ENCODE data around the gene CHRNA10. TPM values are rescaled to one million over a fixed set of nuclear protein-coding genes. Genes with fewer than 3 reads are reported as not detected.

Gene CHRNA10
- total and polyA plus RNA-seq, 11 donors: 0.30 to 0.80 (median 0.47) TPM; not detected in 1

GRCh38 chr11:3707176-3707575 lies 36.0 kb upstream of the CHRNA10 start:
- no peak for TF ChIP-seq POLR2A (IDR thresholded peaks at IDR 0.05)
- TF ChIP-seq, protein P1, sequence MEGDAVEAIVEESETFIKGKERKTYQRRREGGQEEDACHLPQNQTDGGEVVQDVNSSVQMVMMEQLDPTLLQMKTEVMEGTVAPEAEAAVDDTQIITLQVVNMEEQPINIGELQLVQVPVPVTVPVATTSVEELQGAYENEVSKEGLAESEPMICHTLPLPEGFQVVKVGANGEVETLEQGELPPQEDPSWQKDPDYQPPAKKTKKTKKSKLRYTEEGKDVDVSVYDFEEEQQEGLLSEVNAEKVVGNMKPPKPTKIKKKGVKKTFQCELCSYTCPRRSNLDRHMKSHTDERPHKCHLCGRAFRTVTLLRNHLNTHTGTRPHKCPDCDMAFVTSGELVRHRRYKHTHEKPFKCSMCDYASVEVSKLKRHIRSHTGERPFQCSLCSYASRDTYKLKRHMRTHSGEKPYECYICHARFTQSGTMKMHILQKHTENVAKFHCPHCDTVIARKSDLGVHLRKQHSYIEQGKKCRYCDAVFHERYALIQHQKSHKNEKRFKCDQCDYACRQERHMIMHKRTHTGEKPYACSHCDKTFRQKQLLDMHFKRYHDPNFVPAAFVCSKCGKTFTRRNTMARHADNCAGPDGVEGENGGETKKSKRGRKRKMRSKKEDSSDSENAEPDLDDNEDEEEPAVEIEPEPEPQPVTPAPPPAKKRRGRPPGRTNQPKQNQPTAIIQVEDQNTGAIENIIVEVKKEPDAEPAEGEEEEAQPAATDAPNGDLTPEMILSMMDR (IDR thresholded peaks at IDR 0.05): no peak
- intact Hi-C loops (cut with DNase I): no loop called here
- Histone ChIP-seq H3K27me3 (no peaks in the 10 kb centered on the region), H3K4me3 (no peak overlapping the region), H3K36me3 (peaks cover 4 to 96% (median 79%) of the 10 kb centered on the region in 9 donors), H3K9me3 (no peaks in the 10 kb centered on the region), H3K27ac (no peak overlapping the region), H3K4me1 (peaks cover 0 to 3% (median 0%) of the 10 kb centered on the region in 12 donors)
- DNase-seq: no peak
- ATAC-seq: no peak
- 90 to 99% (median 94%) methylated on average over 2 of the region's 2 CpGs for WGBS, 4 donors

DNA sequence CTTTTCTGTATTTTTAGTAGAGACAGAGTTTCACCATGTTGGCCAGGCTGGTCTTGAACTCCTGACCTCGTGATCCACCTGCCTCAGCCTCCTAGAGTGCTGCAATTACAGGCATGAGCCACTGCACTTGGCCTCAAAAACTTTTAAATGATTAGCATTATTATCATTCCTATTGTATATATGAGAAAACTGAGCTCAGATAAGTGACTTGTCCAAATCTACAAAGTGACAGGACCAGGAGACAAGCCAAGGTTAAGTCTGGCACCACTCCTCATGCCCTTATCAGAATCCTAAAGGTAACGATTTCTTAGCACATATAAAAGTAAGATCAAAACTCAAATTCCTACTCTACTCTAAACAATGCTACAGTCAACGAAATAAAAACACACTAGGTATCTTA lies 32.2 kb upstream of the CHRNA10 start:
- intact Hi-C loops (cut with DNase I): no loop called here
- peaks cover 3 to 99% (median 84%) of the 10 kb centered on the region in 9 donors for H3K36me3 ChIP-seq
- no peak overlapping the region for H3K4me3 ChIP-seq
- DNase-seq (no peak), ATAC-seq (no peak)
- WGBS, 4 donors: 79 to 84% (median 82%) methylated on average over 3 of the region's 3 CpGs
- no peaks in the 10 kb centered on the region for H3K27me3 ChIP-seq
- no peaks in the 10 kb centered on the region for H3K9me3 ChIP-seq
- peaks cover 0 to 6% (median 0%) of the 10 kb centered on the region in 12 donors for H3K4me1 ChIP-seq
- H3K27ac ChIP-seq: no peak overlapping the region
- TF ChIP-seq, protein P1 (IDR thresholded peaks at IDR 0.05): no peak
- TF ChIP-seq POLR2A (IDR thresholded peaks at IDR 0.05): no peak

DNA sequence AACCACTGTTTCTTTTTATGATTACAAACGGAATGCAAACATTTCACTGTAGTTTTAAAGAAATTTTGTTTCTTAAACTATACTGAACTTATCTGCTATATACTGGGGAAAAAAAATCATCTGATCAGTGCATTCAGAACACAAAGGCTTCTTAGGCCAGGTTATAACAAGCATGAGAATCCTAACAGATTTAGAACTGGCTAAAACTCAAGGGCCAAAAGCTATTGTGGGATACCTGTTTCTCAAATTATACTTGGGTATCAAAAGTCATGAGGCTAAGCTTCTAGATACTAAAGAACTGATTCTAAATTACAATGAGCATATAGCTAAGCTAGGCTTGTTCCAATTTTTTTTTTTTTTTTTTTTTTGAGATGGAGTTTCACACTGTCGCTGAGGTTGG lies 29.7 kb upstream of the CHRNA10 start:
- H3K27ac ChIP-seq: no peak overlapping the region
- intact Hi-C loops (cut with DNase I): no loop called here
- DNase-seq: no peak
- peaks cover 0 to 6% (median 0%) of the 10 kb centered on the region in 12 donors for H3K4me1 ChIP-seq
- 80 to 94% (median 89%) methylated on average over 2 of the region's 2 CpGs for WGBS, 4 donors
- TF ChIP-seq, protein P1 (IDR thresholded peaks at IDR 0.05): no peak
- no peak for TF ChIP-seq POLR2A (IDR thresholded peaks at IDR 0.05)
- H3K36me3 ChIP-seq: peaks cover 3 to 99% (median 96%) of the 10 kb centered on the region in 9 donors
- ATAC-seq: no peak
- no peaks in the 10 kb centered on the region for H3K9me3 ChIP-seq
- H3K27me3 ChIP-seq: no peaks in the 10 kb centered on the region
- H3K4me3 ChIP-seq: no peak overlapping the region

GRCh38 chr11:3700410-3700809 lies 29.2 kb upstream of the CHRNA10 start:
- ATAC-seq (no peak), DNase-seq (no peak)
- H3K4me3 ChIP-seq: no peak overlapping the region
- intact Hi-C loops (cut with DNase I): no loop called here
- no peaks in the 10 kb centered on the region for H3K27me3 ChIP-seq
- H3K4me1 ChIP-seq: peaks cover 0 to 6% (median 0%) of the 10 kb centered on the region in 12 donors
- no peaks in the 10 kb centered on the region for H3K9me3 ChIP-seq
- peaks cover 3 to 99% (median 96%) of the 10 kb centered on the region in 9 donors for H3K36me3 ChIP-seq
- TF ChIP-seq POLR2A (IDR thresholded peaks at IDR 0.05): no peak
- TF ChIP-seq, protein P1 (IDR thresholded peaks at IDR 0.05): no peak
- no peak overlapping the region for H3K27ac ChIP-seq
- WGBS, 4 donors: 86 to 95% (median 89%) methylated on average over 2 of the region's 2 CpGs
